ENCODE data around the gene GAA.

GAA gene

DNA sequence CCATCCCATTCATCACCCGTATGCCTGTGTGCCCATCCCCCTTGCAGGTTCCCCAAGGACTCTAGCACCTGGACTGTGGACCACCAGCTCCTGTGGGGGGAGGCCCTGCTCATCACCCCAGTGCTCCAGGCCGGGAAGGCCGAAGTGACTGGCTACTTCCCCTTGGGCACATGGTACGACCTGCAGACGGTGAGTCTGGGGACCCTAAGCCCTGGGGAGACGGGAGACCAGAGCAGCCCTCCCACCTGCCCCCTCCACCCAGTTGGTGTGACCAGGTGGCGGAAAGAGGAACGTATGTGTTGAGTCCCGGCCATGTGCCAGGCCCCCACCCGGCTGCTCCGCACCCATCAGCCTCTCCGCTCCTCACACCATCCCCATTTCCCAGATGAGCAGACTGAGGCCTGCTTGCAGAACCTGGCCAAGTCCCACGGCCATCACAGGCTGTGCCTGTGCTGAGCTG lies 15.6 kb downstream of the GAA start:
- no peak for DNase-seq (ENCODE audit: low read depth, low spot score)

DNA sequence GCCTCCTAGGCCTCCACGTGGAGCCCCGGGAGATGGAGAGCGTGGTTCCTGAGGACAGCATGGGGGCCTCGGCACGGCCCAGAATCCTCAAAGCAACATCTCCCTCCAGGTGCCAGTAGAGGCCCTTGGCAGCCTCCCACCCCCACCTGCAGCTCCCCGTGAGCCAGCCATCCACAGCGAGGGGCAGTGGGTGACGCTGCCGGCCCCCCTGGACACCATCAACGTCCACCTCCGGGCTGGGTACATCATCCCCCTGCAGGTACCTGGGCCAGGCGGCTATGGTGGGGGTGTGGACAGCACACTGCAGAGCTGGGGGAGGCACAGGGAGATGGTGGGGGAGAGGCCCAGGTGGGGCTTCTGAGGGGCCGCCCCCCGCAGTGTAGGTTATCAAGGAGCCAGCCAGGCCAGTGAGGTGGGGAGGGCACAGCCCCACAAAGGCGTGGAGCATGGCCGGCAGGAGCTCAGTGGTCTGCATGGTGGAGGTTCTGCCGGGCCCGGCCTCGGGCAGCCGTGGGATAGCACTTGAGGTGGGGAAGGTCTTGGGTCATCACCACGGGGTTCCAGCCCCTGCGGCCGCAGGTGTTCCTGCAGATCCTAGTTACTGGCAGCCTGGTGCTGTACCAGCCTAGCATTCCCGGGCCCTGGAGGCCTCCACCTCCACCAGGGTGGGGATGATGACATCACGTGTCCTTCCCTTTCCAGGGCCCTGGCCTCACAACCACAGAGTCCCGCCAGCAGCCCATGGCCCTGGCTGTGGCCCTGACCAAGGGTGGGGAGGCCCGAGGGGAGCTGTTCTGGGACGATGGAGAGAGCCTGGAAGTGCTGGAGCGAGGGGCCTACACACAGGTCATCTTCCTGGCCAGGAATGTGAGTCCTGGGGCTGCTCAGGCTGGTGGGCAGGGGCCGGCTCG lies 16.4 kb downstream of the GAA start:
- DNase-seq (ENCODE audit: low read depth, low spot score), result no peak

DNA sequence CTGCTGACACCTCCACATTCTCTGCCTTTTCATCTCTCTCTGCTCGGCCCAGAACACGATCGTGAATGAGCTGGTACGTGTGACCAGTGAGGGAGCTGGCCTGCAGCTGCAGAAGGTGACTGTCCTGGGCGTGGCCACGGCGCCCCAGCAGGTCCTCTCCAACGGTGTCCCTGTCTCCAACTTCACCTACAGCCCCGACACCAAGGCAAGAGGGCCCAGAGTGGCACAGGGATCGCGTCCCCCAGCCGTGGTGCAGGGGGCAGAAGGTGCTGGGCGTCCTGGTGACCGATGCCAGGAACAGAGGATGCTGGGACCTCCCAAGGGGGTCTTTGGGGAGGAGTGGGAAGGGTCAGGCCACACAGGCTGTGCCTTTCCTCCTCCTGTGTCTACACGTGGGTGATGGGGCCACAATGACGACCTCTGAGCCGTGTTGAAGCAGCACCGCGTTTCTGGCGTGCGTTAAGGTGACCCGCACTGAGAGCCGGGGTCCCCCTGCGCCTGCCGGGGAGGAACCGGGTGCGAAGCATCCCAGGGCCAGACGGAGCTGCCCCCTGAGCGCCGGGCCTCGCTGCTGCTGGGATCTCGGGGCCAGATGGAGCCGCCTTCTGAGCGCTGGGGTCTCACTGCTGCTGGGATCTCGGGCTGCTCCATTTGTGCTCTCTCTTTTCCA lies 17.4 kb downstream of the GAA start:
- DNase-seq (ENCODE audit: low read depth, low spot score), result no peak

DNA sequence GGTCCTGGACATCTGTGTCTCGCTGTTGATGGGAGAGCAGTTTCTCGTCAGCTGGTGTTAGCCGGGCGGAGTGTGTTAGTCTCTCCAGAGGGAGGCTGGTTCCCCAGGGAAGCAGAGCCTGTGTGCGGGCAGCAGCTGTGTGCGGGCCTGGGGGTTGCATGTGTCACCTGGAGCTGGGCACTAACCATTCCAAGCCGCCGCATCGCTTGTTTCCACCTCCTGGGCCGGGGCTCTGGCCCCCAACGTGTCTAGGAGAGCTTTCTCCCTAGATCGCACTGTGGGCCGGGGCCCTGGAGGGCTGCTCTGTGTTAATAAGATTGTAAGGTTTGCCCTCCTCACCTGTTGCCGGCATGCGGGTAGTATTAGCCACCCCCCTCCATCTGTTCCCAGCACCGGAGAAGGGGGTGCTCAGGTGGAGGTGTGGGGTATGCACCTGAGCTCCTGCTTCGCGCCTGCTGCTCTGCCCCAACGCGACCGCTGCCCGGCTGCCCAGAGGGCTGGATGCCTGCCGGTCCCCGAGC lies 17.9 kb downstream of the GAA start:
- no peak for DNase-seq (ENCODE audit: low read depth, low spot score)

DNA sequence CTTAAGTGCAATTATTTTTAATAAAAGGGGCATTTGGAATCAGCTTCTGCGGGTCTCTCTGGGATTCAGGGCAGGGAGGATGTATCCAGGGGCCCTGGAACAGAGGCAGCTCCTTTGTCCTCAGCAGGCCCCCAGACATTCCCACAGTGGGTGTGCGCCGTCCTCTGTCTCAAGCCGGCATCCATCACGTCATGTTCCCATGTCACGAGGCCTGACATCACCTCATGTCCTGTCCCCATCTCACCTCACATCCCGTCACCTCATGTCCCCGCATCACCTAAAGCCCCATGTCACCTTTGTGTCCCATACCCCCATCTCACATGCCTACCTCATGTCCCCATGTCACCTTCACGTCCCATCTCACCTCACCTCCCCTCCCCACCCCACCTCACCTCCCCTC lies 18.5 kb downstream of the GAA start:
- DNase-seq (ENCODE audit: low read depth, low spot score), result no peak

DNA sequence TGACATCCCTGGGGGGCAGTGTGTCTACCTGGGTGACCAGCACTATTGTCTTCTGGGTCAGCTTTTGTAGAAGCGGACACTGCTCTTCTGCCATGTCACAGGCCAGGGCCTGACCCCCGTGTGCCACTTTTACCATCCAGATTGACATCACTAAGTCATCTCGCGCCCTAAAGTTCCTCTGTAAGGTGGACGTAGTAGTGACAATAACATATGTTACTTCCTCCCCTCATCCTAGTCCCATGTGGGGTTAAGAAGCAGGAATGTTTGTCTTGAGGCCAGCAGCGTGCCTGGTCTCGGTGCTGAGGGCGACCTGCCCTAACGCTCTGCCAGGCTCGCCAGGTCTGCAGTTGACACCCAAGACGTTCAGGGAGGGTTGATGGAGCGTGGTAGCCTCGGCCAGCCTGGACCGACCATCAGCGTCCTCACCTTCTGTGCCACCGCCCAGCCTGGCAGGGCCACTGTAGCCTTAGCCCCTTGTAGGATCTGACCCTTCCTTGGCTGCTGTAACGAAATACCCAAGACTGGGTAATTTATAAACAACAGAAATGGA lies 20.7 kb downstream of the GAA start:
- DNase-seq (ENCODE audit: low read depth, low spot score), result no peak

DNA sequence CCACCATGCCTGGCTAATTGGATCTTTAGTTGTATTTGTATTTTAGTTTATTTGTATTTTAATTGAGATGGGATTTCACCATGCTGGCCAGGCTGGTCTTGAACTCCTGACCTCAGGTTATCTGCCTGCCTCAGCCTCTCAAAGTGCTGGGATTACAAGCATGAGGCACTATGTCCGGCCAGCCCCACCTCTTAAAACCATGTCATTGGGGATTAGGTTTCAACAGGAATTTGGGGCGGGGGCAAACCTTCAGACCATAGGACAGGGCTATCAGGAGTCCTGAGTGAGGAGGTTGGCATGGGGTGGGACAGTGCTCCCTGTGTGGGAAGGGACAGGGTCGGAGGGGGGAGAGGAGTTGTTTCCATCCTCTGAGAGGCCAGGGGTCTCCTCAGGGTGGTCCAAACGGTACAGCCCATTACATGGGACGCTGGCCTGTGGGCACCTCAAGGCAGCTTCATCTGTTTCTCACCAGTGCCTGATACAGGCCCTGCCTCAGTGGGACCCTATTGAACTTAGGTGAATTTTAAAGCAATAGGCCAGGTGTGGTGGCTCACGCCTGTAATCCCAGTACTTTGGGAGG lies 21.6 kb downstream of the GAA start:
- no peak for DNase-seq (ENCODE audit: low read depth, low spot score)

DNA sequence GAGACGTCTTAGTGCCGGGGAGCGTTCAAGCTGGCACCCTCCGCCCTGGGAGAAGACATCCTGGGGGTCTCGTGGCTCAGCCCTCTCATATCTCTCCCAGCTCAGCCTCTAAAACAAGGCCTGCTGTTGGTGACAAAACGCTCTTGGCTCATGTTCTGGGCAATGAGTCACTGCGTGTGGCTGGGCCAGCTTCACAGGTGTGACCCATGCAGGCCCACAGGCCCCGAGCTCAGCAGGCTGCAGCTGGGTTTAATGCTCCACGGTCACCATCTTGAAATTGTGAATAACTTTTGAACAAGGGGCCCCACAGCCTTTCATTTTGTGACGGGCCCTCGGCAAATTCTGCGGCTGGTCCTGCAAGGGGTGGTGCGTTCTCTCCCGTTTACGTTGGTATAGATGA lies 22.4 kb downstream of the GAA start:
- peak; percentile 34 for DNase-seq (ENCODE audit: low read depth, low spot score)

DNA sequence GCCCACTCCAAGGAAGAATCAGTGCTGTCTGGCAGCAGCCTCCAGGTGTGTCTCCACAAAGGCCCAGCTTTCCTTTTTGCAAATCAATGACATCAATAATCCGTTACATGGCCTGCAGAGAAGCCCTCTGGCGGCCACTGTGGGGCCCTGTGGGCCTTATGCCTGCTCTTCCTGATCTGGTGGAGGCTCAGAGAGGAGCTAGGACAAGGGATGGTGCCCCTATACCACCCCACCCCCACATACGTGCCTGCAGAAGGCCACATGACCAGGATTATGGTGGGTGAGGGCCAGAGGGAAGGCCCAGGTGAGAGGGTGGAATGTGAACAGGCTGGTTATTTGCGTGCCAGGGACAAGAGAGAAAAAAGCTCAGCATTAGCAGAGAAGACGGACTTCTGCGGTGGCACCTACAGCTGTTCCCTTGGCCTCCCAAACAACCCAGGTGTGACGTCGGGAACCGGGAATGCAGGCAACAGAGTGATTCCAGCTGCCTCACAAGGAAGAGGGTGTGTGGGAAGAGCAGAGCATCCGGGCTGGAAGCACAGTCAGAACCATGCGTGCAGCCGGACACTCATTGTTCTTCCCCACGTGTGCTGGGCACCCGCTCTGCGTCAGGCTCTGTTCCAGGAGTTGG lies 23.1 kb downstream of the GAA start:
- peak; percentile 82 for DNase-seq (ENCODE audit: low read depth, low spot score)

DNA sequence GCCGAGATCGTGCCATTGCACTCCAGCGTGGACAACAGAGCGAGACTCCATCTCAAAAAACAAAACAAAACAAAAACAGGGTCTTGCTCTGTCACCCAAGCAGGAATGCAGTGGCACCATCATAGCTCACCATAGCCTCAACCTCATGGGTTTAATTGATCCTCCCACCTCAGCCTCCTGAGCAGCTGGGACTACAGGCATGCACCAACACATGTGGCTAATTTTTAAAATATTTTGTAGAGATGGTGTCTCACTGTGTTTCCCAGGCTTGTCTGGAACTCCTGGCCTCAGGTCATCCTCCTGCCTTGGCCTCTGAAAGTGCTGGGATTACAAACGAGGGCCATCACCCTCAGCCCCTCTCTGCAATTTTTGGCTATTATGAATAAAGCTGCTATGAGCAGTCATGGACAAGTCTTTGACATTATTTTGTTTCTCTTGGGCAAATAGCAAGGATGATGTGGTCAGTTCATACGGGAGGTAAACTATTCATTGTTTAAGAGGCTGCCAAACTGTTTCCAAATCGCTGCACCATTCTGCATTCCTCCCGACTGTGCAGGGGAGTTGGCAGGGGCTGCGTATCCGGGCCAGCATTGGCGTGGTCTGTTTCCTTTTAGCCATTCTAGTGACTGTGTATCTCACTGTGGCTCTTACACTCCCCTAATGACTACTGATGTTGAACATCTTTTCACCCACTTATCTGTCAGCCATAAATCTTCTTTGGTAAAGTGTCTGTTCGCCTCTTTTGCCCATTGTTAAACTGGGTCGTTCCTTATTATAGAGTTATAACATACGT lies 24.5 kb downstream of the GAA start:
- DNase-seq (ENCODE audit: low read depth, low spot score), result no peak

DNA sequence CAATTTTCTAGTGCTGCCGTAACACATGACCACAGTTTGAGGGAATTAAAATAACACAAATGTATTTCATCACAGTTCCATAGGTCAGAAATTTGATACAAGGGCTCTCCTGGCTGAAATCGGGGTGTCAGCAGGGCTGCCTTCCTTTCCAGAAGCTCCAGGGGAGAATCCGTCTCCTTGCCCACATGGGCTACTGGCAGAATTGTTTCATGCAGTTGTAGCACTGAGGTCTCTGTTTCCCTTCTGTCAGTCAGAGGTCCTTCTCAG lies 25.0 kb downstream of the GAA start:
- no peak for DNase-seq (ENCODE audit: low read depth, low spot score)

DNA sequence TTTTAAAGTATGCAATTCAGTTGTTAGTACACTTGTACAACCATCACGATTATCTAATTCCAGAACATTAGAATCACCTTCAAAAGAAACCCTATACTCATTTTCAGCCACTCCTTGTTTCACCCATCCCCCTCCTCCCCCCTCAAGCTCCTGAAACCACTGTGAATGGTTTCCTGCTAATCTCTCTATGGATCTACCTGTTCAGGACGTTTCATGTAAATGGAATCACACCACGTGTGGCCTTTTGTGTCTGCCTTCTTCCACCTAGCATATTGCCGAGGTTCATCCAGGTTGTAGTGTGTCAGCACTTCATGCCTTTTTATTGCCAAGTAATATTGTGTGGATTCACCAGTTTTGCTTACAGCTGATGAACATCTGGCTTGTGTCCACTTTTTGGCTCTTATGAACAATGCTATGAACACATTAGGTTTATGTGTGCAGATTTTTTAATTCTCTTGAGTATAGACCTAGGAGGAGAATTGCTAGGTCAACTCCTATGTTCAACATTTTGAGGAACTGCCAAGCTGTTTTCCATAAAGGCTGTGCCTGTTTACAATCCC lies 27.7 kb downstream of the GAA start:
- DNase-seq (ENCODE audit: low read depth, low spot score), result no peak

DNA sequence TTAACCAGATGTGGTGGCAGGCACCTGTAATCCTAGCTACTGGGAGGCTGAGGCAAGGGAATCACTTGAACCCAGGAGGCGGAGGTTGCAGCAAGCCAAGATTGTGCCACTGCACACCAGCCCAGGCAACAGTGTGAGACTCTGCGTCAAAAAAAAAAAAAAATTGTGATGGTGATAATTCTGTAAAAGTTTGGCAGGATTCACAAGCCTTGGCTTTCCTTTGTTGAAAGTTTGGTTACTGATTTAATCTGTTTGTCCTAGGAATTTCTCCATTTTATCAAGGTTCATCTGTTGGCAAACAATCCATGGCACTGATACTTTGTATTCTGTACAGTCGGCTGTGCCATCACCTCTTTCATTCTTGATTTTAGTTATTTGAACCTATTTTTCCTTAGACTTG lies 29.6 kb downstream of the GAA start:
- no peak for DNase-seq (ENCODE audit: low read depth, low spot score)

DNA sequence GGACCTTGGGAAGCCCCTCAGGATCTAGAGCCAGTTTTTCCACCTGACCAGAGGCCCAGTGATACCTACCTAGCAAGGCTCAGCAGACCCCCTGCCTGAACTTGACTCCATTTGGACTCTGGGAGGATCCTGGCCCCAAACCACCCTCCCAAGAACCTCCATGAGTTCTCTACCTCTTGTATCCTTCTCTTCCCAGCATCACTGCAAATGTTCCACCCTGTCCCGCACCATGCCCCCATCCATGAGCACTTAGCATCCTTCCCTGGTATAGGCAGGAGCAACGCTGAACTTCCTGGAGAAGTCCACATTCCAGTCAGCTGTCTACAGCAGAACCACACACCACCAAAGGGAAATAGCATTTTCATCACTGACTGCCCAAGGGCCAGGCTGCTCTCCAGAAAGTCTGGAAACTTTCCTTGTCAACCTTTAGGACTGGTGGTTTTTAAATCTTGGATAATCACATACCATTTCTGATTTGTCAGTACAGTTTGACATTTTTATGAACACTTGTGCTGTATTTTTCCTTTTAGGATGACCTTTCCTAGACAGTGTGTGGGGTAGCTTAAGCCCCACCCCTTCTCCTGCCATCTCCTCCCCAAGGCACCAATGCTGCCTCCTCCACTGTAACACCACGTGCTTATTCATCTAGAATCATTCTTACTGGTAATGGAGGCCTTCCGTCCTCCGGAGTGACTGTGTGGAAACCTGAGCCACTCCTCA lies 31.7 kb downstream of the GAA start:
- no peak for DNase-seq (ENCODE audit: low read depth, low spot score)

DNA sequence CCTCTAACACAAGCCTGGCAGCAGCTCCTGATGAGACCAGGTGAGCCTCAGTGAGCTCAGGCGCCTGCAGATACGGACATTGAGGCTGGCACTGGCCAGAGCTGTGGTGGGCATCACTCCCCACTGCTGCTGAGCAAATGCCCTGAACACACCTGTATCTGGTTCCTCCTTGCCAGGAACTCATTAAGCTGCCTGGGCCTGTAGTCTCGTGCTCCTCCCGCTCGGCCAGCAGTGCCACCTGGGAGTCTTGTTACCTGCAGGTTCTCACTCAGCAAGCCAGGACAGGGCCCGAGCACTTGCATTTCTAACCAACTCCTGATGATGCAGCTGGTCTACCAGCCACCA lies 32.2 kb downstream of the GAA start:
- no peak for DNase-seq (ENCODE audit: low read depth, low spot score)

DNA sequence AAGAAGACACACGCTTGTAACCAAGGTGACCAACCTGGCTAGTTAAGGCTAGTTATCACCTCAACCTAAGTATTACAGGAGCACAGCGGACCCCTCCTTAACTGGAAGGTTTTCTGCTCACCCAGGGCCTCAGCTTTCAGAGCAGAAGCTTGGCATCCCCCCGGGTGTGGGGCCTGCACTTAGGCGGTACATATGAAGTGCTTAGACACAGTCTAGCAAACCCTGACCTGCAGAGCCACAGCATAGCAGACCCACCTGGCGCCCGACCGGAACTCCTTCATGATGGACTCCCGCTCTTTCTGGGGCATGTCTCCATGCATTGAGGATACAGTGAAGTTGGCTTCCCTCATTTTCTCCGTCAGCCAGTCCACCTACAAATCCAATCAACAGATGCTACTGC lies 35.8 kb downstream of the GAA start:
- DNase-seq (ENCODE audit: low read depth, low spot score), result no peak

DNA sequence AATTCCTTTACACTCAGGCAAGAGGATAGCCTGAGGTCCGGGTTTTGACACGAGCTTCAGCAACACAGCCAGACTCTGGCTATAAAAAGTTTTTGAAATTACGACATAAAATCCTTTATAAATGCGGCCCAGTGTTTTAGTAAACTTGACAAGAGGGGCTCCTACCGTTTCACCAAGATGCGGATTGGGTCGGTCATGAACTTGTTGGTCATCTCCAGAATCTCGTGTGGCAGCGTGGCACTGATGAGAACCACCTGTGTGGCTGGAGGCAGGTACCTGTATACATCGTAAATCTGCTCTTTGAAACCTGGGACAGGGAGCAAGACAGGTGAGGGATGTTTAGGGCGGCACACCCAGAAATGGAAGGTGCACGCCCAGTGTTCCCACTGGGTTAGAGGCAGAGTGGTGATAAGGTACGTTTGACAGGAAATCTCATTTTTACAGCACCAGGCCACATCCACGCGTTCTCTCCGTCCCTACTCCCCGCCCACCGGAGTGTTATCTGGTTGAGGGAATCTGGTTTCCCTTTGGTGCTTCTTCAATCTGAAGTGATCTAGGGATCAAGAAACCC lies 37.6 kb downstream of the GAA start:
- no peak for DNase-seq (ENCODE audit: low read depth, low spot score)

DNA sequence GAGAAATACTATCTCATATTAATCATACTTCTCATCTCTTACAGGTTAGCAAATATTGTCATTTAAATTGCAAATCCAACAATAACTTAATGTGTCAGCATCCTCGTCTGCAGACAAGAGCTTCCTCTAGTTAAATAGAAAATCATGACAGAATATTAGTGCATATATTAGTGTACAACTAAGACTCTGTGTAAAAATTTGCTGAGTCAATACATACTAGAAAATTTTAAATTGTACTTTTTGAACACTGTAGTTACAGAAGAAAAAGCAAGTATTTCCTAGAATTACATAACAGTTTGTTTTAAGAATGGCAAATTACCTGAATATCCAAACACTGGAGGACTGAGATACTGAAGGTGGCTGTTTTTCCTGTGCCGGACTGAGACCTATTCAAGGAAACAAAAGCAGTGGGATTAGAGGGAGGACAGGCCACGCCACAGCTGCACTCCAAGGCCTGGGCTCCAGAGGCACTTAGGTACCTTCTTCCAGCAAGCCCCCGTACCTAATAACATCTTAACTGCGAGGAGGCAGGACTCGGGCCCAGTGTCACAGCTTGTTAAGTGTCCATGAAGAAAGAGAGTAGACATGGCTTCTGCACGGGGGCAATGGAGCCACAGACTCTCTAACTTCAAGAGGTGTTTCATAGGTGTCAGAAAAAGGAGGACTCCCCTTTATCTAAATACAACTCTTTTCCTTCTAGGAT lies 40.2 kb downstream of the GAA start:
- no peak for DNase-seq (ENCODE audit: low read depth, low spot score)

DNA sequence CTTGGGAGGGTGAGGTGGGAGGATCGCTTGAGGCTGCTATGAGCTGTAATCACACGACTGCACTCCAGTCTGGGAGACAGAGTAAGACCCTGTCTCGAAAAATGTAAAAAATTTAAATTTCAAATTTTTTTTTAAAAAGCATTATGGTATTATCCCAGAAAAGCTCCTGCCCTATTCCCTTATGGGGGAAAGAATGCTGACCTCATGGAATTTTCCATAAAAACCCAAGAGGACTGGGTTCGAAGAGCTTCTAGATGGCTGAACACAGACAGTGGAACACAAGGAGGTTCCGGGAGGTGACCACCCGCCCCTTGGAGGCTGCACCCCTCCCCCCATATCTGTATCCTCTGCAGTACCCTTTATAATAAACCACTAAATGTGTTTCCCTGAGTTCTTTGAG lies 41.5 kb downstream of the GAA start:
- DNase-seq (ENCODE audit: low read depth, low spot score), result no peak

All from ELF-1 (cell line).